BJ (cell line): ENCODE results near the gene CRTAC1. TPM values are rescaled to one million over a fixed set of nuclear protein-coding genes. Genes with fewer than 3 reads are reported as not detected.
A peak's percentile ranks its signal among the peaks of the same experiment; 100 is the strongest.

Experiments used
- CTCF ChIA-PET: fragments of 350-600 bp; formaldehyde crosslinking; extraction: SDS; loops from one replicate; lab custom pipeline; 2021; ENCODE audit warnings: antibody characterized with exemption, inconsistent platforms; lab: Yijun Ruan, JAX
- POLR2A ChIA-PET: fragments of 300-600 bp; sonication (Branson Sonifier 250); formaldehyde crosslinking; extraction: SDS; loops from one replicate; lab custom pipeline; 2021; ENCODE audit warnings: antibody characterized with exemption; lab: Charles Lee
- DNase-seq: peaks from one replicate; pipeline ENCODE4 v3.0.0-alpha.2; 2011; ENCODE audit warnings: low read depth
- H3K27me3 ChIP-seq: 2 replicates; pipeline ENCODE4 v1.6.0; 2011; ENCODE audit warnings: low read length; ENCODE audit not compliant: control insufficient read depth, insufficient read depth
- H3K36me3 ChIP-seq: 2 replicates; pipeline ENCODE4 v1.5.1; 2011; ENCODE audit warnings: low read length; ENCODE audit not compliant: control insufficient read depth, insufficient read depth
- H3K4me3 ChIP-seq: 2 replicates; pipeline ENCODE4 v1.5.1; 2011; ENCODE audit warnings: low read depth, mild to moderate bottlenecking, control low read depth, low read length
- polyA plus RNA-seq: library from polyadenylated mRNA; depleted of rRNA; stranded (reverse); fragments of >200 nt; gene quantifications from 2 replicates; pipeline ENCODE4 v1.2.3, GENCODE V29; 2011
- TF ChIP-seq, protein P1 (sequence below): IDR thresholded peaks from 2 replicates; pipeline ENCODE4 v1.5.1; 2011; ENCODE audit warnings: low read depth, mild to moderate bottlenecking, control low read depth, inconsistent platforms, low read length, moderate library complexity; ENCODE audit not compliant: insufficient read depth

The CRTAC1 gene
- polyA plus RNA-seq, 1 experiment: not detected

DNA sequence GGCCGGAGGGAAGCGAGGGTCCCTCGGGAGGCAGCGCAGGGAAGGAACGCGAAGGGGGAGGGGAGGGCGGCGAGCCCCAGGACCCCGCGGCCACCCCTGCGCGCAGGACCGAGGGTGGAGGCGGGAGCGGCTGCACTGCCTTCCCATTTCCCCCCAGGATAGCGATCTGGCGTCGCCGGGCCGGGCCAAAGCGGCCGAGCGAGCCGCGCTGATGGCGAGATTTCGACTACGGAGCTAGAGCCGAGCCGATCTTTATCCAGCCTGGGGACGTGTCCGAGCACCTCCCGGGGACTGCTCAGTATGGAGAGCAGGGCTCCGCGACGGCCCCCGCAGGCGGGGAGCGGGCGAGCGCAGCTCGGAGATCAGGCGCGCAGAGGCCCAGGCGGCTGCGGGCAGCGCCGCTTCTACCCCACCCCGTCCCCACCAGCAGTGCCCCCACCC is 590 bp upstream of the CRTAC1 start:
- TF ChIP-seq, protein P1, sequence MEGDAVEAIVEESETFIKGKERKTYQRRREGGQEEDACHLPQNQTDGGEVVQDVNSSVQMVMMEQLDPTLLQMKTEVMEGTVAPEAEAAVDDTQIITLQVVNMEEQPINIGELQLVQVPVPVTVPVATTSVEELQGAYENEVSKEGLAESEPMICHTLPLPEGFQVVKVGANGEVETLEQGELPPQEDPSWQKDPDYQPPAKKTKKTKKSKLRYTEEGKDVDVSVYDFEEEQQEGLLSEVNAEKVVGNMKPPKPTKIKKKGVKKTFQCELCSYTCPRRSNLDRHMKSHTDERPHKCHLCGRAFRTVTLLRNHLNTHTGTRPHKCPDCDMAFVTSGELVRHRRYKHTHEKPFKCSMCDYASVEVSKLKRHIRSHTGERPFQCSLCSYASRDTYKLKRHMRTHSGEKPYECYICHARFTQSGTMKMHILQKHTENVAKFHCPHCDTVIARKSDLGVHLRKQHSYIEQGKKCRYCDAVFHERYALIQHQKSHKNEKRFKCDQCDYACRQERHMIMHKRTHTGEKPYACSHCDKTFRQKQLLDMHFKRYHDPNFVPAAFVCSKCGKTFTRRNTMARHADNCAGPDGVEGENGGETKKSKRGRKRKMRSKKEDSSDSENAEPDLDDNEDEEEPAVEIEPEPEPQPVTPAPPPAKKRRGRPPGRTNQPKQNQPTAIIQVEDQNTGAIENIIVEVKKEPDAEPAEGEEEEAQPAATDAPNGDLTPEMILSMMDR: no peak
- ChIA-PET POLR2A (no interaction called here), CTCF (interaction anchor here (0.9 to 1.2 kb wide), 2 partner anchors 11 to 239 kb away, joined by 3 to 6 read pairs; no protein-coding TSS in a partner anchor)
- peaks cover 41% of the 10 kb centered on the region for H3K27me3 ChIP-seq
- no peaks in the 10 kb centered on the region for H3K36me3 ChIP-seq
- no peak for DNase-seq
- H3K4me3 ChIP-seq: no peak overlapping the region

GRCh38 chr10:98029149-98030092 is 1.0 kb downstream of the CRTAC1 start:
- TF ChIP-seq, protein P1: no peak
- ChIA-PET CTCF (interaction anchor here (0.8 to 3.5 kb wide), 2 partner anchors 13 to 18 kb away, joined by 3 to 30 read pairs; no protein-coding TSS in a partner anchor), POLR2A (no interaction called here)
- Histone ChIP-seq H3K4me3 (no peak overlapping the region), H3K27me3 (peaks cover 38% of the 10 kb centered on the region), H3K36me3 (no peaks in the 10 kb centered on the region)
- no peak for DNase-seq

- DNase-seq: no peak
- ChIA-PET CTCF (interaction anchor here (1.0 to 3.5 kb wide), 7 partner anchors 8 to 265 kb away, joined by 3 to 30 read pairs (median 3); no protein-coding TSS in a partner anchor), POLR2A (no interaction called here)
- no peaks in the 10 kb centered on the region for H3K36me3 ChIP-seq
- H3K4me3 ChIP-seq: no peak overlapping the region
- H3K27me3 ChIP-seq: peaks cover 37% of the 10 kb centered on the region
- TF ChIP-seq, protein P1: peak; percentile 58
Observed at GRCh38 chr10:98028168-98028770, 2.2 kb downstream of the CRTAC1 start.

DNA sequence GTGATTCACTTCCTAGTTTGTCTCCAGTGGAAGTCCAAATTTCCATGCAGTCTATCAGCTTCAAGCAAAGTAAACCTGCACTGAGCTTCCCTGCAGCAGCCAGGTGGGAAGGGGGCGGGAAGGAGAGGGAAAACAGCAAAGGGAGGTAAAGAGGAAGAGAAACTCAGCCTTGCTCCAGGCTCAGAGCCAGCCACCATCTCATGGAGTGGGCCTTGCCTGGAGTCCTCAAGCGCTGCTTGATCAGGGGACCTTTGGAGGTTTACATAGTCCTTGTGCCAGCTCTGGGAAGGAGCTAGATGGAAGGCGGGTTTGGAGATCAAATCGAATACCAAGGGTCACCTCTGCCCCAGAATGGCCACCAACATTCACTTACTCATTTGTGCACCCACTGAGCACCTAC is 7.4 kb downstream of the CRTAC1 start:
- DNase-seq: no peak
- no peaks in the 10 kb centered on the region for H3K36me3 ChIP-seq
- H3K4me3 ChIP-seq: no peak overlapping the region
- TF ChIP-seq, protein P1: no peak
- ChIA-PET POLR2A (no interaction called here), CTCF (no interaction called here)
- H3K27me3 ChIP-seq: peaks cover 6% of the 10 kb centered on the region

- TF ChIP-seq, protein P1: no peak
- POLR2A ChIA-PET: no interaction called here
- Histone ChIP-seq H3K36me3 (no peaks in the 10 kb centered on the region), H3K4me3 (no peak overlapping the region), H3K27me3 (peaks cover 2% of the 10 kb centered on the region)
- CTCF ChIA-PET: no interaction called here
- DNase-seq: no peak
Observed at GRCh38 chr10:98020784-98021183, 9.6 kb downstream of the CRTAC1 start.
